Measurements from ENCODE around the gene PPP4R4.
A peak's percentile ranks its signal among the peaks of the same experiment; 100 is the strongest.

The PPP4R4 gene

GRCh38 chr14:94173885-94174603, at the start of gene PPP4R4:
PPP4R4 (plus strand) TSS chr14:94174322; CDS start chr14:94174466, 144 bp downstream.
- peak; percentile 88 for DNase-seq (ENCODE audit: low spot score)

- no peak for DNase-seq (ENCODE audit: low spot score)
Measured at GRCh38 chr14:94124582-94125377, 49.3 kb upstream of the PPP4R4 start.

- DNase-seq (ENCODE audit: low spot score), result no peak
Measured at GRCh38 chr14:94125659-94126418, 48.3 kb upstream of the PPP4R4 start.

GRCh38 chr14:94126419-94126677, 47.8 kb upstream of the PPP4R4 start:
- DNase-seq (ENCODE audit: low spot score), result no peak

- DNase-seq (ENCODE audit: low spot score), result no peak
Measured at GRCh38 chr14:94126800-94127199, 47.3 kb upstream of the PPP4R4 start.

GRCh38 chr14:94127330-94127729, 46.8 kb upstream of the PPP4R4 start:
- DNase-seq (ENCODE audit: low spot score), result no peak

- DNase-seq (ENCODE audit: low spot score), result no peak
Measured at GRCh38 chr14:94128216-94128839, 45.8 kb upstream of the PPP4R4 start.

GRCh38 chr14:94129111-94129757, 44.9 kb upstream of the PPP4R4 start, which contains the start of gene IFI27L2:
IFI27L2 (minus strand) TSS chr14:94129604; CDS start chr14:94129564, 40 bp downstream.
- DNase-seq (ENCODE audit: low spot score), result peak; percentile 76

- DNase-seq (ENCODE audit: low spot score), result peak; percentile 43
Measured at GRCh38 chr14:94129758-94130414, 44.2 kb upstream of the PPP4R4 start.

- DNase-seq (ENCODE audit: low spot score), result peak; percentile 69
Measured at GRCh38 chr14:94132285-94132887, 41.7 kb upstream of the PPP4R4 start.

- DNase-seq (ENCODE audit: low spot score), result no peak
Measured at GRCh38 chr14:94135476-94135875, 38.6 kb upstream of the PPP4R4 start.

- DNase-seq (ENCODE audit: low spot score), result peak; percentile 85
Measured at GRCh38 chr14:94136575-94137331, 37.4 kb upstream of the PPP4R4 start.

- DNase-seq (ENCODE audit: low spot score), result no peak
Measured at GRCh38 chr14:94138251-94138650, 35.9 kb upstream of the PPP4R4 start.

GRCh38 chr14:94139006-94139405, 35.1 kb upstream of the PPP4R4 start:
- no peak for DNase-seq (ENCODE audit: low spot score)

- no peak for DNase-seq (ENCODE audit: low spot score)
Measured at GRCh38 chr14:94139421-94139820, 34.7 kb upstream of the PPP4R4 start.

GRCh38 chr14:94142247-94142646, 31.9 kb upstream of the PPP4R4 start:
- DNase-seq (ENCODE audit: low spot score), result no peak

- no peak for DNase-seq (ENCODE audit: low spot score)
Measured at GRCh38 chr14:94142836-94143235, 31.3 kb upstream of the PPP4R4 start.

GRCh38 chr14:94143239-94143638, 30.9 kb upstream of the PPP4R4 start:
- DNase-seq (ENCODE audit: low spot score), result no peak

- no peak for DNase-seq (ENCODE audit: low spot score)
Measured at GRCh38 chr14:94143711-94144110, 30.4 kb upstream of the PPP4R4 start.

- no peak for DNase-seq (ENCODE audit: low spot score)
Measured at GRCh38 chr14:94144765-94145164, 29.4 kb upstream of the PPP4R4 start.

Data from kidney tubule cell (primary cell).